ENCODE data around the gene PLA2G4A.
"Not testable (repeated sequence)": the region's sequence is repeated elsewhere in the genome, so short reads cannot be mapped to it uniquely, and the experiment has no call there.

The PLA2G4A gene

GRCh38 chr1:186875896-186876835 is 47.4 kb downstream of the PLA2G4A start:
- DNase-seq (ENCODE audit: low spot score): no peak

DNA sequence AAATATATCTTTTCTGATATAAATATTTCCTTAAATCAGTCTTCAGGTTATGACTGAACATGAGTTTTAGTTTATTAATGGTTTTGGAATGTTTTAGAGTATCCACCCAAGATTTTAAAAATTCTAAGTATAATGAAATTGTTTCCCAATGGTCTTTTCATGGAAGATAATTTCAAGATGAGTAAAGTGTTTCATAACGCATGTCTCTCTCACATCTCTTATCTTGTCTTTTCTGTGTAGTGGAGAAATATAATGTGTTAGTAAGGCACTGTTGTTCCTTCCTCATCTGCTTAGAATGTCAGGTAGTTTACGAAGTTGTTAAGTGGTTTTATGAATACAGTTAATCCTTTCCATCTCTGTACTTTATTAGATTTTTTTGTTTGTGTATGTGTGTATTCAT is 49.6 kb downstream of the PLA2G4A start:
- DNase-seq (ENCODE audit: low spot score): no peak

DNA sequence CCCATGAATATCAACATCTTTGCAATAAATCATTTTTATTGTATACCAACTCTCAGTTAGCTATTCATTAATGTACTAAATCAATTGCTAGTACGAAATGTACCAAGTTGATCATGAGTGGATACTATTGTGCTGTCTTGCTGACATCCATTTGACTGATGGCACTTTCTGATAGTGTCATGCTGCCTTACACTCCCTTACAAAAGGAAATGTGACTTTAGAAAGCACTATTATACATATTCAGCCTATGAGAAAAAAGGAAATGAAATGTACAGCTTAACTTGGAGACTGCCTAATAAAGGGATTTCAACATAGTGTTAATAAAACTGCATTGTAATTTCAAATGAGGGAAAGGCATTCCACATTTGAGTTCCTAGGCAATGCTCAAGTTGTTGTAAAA is 52.2 kb downstream of the PLA2G4A start:
- no peak for DNase-seq (ENCODE audit: low spot score)

DNA sequence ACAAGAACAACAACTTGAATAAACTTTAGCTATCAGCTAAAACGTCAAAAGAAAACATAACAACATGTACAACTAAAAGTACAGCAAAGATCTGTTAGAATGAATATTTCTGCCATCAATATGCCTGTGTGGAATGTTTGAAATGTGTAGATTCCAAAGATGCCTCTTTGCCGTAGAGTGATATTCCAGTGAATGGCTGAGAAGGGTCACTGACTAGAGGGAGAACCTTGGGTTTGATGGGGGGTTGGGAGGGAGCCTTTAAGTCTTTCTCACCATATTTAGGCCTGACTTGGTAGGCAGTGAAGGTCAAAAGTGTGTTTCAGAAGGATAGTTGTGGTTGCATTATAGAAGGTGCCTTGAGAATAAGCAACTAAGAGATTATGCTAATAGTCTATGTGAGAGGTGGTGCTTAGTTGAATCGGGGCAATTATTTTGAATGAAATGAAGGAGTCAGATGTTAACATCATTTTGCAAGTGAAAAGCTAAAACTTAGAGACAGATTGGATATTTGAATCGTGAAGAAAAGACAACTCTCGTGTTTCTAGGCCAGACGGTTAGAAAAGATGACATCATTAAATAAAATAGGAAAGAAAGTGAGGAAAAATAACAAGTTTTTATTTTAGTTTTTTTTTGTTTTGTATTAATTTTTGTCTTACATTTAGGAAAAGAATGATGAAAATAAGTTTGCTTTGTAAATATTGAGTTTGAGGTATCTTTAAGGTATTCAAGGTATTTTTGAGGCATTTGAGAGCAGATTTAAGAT is 53.8 kb downstream of the PLA2G4A start:
- no peak for DNase-seq (ENCODE audit: low spot score)

DNA sequence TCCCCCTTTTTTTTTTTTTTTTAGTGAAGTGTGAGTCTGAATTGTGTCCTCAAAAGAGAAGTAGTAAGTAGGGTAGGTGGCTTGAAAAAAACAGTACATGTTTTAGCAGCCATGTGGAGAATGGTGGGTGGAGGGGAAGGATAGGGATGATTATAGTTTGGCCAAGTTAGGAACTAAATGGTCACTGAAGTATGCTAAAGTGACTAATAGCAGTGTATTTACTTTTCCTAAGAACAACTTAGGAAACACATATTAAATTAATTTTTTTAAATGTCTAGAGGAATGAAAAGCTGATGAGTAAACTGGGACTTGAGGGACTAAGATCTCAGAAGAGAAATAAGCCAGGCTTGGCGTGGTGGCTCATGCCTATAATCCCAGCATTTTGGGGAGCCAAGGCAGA is 55.5 kb downstream of the PLA2G4A start:
- no peak for DNase-seq (ENCODE audit: low spot score)

- no peak for DNase-seq (ENCODE audit: low spot score)
Measured at GRCh38 chr1:186887203-186887602, 58.5 kb downstream of the PLA2G4A start.

DNA sequence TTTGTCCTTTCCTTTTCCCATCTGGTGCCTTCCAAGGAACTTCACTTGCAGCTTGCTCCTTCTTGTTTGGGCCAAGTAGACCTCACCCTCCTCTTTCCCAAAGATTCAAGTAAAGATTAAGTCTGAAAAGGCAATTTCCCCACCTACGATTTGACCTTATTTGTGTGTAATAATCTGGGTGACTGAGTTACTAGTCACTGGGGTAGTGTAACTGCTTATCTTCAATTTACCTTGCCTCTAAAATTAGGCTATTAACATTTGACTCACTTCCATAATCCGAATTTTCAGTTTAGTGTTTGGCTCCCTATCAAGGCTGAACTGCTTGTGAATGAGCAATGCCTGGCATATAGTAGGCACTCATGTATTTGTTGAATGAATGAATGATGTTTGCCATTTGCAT is 59.6 kb downstream of the PLA2G4A start:
- no peak for DNase-seq (ENCODE audit: low spot score)

DNA sequence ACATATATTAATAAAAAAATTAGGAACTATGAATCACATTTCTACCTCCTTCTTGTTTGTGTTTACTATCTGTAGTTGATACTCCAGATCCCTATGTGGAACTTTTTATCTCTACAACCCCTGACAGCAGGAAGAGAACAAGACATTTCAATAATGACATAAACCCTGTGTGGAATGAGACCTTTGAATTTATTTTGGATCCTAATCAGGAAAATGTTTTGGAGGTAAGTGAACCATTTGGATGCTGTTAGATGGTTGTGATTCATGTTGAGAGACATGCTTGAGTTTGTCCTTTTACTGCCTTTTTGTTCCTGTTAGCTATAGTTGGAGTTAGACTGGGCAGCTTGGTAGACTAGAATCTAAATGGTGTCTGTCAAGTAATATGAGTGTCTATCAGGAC is 64.2 kb downstream of the PLA2G4A start:
- DNase-seq (ENCODE audit: low spot score): no peak

GRCh38 chr1:186894415-186894814 is 65.7 kb downstream of the PLA2G4A start:
- DNase-seq (ENCODE audit: low spot score): no peak

DNA sequence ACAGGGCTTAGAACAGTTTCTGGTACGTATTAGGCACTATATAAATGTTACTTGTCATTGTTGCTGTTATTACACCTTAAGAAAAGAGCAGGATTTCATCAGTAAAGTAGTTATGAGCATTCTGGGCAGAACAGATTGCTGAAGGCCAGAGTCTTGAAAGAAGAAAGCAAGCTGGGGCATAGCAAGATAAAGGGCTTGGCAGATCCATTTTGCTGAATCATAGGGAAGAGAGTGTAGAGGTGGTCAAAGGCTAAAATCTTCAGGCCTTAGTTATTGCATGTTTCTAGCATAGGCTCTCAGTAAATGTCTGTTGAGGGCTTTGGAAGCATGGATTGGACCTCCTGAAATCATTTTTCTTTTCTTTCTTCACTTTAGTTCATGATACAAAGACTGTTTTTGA is 67.5 kb downstream of the PLA2G4A start:
- no peak for DNase-seq (ENCODE audit: low spot score)

- no peak for DNase-seq (ENCODE audit: low spot score)
Measured at GRCh38 chr1:186897008-186897407, 68.3 kb downstream of the PLA2G4A start.

DNA sequence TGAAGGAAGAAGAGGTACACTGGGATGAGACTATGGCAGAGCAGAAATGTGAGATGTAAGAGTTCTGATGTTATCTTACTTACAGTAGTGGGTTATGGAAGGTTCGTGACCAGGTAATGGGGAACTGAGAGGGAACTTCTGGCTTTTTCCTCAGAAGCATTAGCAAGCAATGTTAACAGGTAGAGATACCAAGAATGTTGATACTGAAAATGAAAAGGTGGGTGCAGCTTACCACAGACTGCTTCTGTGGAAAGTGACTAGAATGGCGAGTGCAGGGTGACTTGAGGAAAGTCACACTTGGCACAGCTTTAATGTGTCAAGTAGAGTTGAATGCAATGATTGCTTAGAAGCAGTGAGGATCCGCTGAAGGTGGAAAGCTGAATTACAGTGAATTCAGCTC is 70.8 kb downstream of the PLA2G4A start:
- no peak for DNase-seq (ENCODE audit: low spot score)

DNA sequence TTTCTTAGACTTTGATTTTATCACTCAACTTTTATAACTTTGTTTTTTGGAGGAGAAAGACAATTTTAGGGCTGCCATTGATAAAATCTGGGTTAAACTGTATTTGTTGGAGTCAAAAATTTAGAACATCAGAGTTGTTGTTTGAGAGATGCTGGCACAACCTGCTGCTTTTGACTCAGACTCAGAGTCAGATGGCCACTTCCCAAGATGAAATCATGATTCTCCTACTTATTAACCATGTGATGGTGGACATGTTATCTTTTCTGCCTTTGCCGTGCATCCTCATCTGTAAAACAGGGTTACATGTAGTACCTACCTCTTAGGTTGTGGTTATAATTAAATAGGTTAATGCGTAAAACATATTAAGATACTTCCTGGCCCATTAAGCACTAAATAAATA is 71.2 kb downstream of the PLA2G4A start:
- DNase-seq (ENCODE audit: low spot score): no peak

DNA sequence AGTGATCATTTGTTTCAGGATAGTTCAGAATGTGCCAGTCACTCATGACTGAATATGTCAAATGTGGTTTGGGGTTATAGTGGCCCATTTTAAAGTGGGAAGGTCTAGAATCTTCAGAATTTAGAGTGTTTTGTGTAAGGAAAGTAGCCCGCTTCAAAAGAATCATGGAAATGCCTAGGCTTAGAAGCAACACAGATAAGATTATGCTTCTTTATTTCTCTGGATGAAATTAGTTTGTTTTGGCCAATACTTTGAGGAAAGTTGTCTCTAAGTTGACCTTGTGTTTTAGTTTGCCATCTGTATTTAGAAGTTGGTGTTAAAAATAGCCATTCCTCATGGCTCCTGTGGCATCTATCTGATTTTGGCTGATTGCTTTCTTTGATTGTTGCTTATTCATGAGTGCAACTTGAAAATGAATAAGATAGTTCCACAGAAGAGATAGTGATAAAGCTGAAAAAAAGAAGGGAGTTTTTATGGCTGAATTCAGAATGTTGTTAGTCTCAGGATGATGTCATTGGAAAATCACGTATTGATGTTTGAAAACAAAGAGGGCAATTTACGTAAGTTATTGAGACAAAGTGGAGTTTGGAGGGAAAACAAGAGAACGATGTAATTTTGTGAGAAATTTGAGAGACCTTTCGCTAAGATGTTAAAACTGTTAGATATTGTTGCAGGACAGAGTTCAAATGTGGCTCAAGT is 71.9 kb downstream of the PLA2G4A start:
- no peak for DNase-seq (ENCODE audit: low spot score)

DNA sequence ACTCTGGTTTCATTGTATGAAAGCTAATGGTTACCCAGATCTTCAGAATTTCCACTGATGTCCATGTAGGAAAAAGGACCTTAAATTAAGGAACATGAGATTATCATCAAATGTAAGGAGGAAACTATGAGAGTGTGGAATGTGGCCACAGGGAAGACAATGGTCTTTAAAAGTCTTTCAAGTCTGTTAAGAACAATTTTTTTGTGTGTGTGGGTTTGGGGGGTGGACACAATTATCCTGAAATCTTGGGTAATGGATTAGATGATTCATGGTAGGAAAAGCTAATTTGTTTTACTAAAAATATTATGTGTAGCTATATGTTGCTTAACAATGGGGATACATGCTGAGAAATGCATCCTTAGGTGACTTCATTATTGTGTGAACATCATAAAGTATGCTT is 72.9 kb downstream of the PLA2G4A start:
- no peak for DNase-seq (ENCODE audit: low spot score)

- DNase-seq (ENCODE audit: low spot score): no peak
Measured at GRCh38 chr1:186903374-186904136, 74.8 kb downstream of the PLA2G4A start.

- no peak for DNase-seq (ENCODE audit: low spot score)
Measured at GRCh38 chr1:186904361-186904760, 75.6 kb downstream of the PLA2G4A start.

DNA sequence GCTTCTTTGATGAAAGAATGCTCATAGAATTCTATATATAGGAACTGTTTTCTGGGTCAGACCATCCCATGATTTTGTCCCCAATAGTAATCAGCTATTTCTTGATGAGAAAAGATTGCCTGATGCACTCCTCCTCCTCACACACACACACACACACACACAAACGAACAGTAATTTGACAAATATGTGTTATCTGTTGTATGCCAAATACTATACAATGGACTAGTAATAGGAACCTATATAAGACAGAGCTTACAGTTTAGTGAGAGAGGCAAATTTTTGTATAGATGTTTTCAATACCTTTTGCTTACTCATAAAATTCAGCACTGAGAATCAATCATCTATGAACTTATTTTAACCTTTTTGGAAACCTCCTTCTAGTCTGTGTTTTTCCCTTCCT is 76.8 kb downstream of the PLA2G4A start:
- DNase-seq (ENCODE audit: low spot score): no peak

DNA sequence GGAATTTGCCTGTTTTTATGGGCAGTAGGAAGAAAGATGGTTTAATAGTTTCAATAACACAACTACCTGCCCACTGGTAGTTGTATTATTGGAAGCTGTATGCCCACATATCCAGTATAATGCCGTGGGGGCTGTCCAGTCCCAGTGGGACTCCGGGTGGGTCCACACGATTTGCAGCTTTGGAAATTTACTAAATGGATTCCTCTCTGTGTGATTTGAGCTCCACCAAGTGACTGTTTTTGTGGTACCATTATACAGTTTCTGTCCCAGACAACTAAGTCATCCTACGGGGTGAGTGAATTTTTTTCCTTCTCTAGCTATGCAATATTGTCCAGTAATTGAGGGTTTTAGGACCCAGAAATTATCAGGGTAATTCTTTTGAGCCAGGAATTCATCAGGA is 86.8 kb downstream of the PLA2G4A start:
- no peak for DNase-seq (ENCODE audit: low spot score)

DNA sequence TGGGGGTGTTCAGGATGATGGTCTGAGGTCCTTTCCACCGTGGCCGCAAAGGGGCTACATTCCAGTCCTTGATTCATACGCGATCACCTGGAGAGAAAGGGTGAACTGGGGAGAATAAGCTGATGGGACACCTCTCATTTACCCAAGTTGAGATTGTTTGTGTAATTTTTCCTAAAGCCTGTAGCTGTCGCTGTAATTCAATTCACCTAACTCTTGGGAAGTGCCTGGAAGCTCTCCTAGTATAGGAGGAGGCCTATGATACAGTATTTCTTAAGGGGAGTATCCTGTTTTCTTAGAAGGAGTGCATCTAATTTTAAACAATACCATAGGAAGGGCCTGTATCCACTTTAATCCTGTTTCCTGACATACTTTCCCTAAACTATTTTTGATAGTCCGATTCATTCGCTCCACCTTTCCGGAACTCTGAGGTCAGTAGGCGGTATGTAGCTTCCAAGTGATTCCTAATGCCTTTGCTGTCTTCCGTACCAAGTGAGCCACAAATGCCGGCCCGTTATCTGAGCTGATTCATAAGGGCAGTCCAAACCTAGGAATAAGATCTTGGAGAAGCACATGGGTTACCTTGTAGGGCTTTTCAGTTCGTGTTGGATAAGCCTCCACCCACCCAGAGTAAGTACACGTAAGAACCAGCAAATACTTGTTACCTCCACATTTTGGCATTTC is 88.5 kb downstream of the PLA2G4A start:
- DNase-seq (ENCODE audit: low spot score): not testable (repeated sequence)

GRCh38 chr1:186921386-186921785 is 92.6 kb downstream of the PLA2G4A start:
- not testable (repeated sequence) for DNase-seq (ENCODE audit: low spot score)

Data from putamen (tissue), 1 donor.